A549 (cell line): ENCODE data around the gene PDZD11.

Experiments used
- CHD4 ChIP-seq: fragments of 200-600 bp; sonication (generic); IDR thresholded peaks from 2 replicates; pipeline ENCODE4 v1.6.1; 2016; ENCODE audit warnings: antibody characterized with exemption, mild to moderate bottlenecking, borderline replicate concordance
- EHMT2 ChIP-seq: fragments of 200-600 bp; sonication (generic); IDR thresholded peaks from 2 replicates; pipeline ENCODE4 v1.6.1; 2016; ENCODE audit warnings: antibody characterized with exemption, low read depth, mild to moderate bottlenecking, moderate library complexity
- FOSB ChIP-seq: fragments of 250-450 bp; sonication (Bioruptor Pico); IDR thresholded peaks from 2 replicates; pipeline ENCODE4 v1.5.0; 2020; ENCODE audit warnings: mild to moderate bottlenecking, moderate library complexity
- FOSL2 ChIP-seq, 2 experiments: fragments of 450-650 bp in 1 of 2; fragments of >200 bp in 1 of 2; sonication (Bioruptor Twin) in 1 of 2; formaldehyde crosslinking; IDR thresholded peaks; 2 replicates each; pipeline versions ENCODE4 v1.5.0 to v1.6.1; 2016 to 2020; ENCODE audit warnings: mild to moderate bottlenecking in 1 of 2, moderate library complexity in 1 of 2
- GATA3 ChIP-seq: IDR thresholded peaks from 2 replicates; pipeline ENCODE4 v1.6.1; 2012; ENCODE audit warnings: borderline replicate concordance
- PHF8 ChIP-seq: fragments of 200-600 bp; sonication (generic); IDR thresholded peaks from 2 replicates; pipeline ENCODE4 v1.6.1; 2016; ENCODE audit warnings: low read depth, mild to moderate bottlenecking, antibody characterized with exemption, moderate library complexity, borderline replicate concordance
- POLR2A ChIP-seq: IDR thresholded peaks from 2 replicates; pipeline ENCODE4 v1.6.1; 2012; ENCODE audit warnings: mild to moderate bottlenecking, low read length
- RAD21 ChIP-seq, 2 experiments: fragments of >200 bp in 1 of 2; sonication (Bioruptor Twin) in 1 of 2; formaldehyde crosslinking in 1 of 2; IDR thresholded peaks in 1 of 2; conservative IDR thresholded peaks in 1 of 2; 2 replicates in 1 of 2; 3 replicates in 1 of 2; pipeline ENCODE4 v1.6.1; 2012 to 2018; ENCODE audit warnings: inconsistent platforms in 1 of 2
- TP53 ChIP-seq: fragments of 250-450 bp; sonication (Bioruptor Pico); IDR thresholded peaks from 2 replicates; pipeline ENCODE4 v1.5.0; 2021; ENCODE audit warnings: mild to moderate bottlenecking, moderate library complexity
- TF ChIP-seq, protein P1 (sequence below): fragments of >200 bp; sonication (Bioruptor Twin); formaldehyde crosslinking; IDR thresholded peaks from 3 replicates; pipeline ENCODE4 v1.5.1; 2016
- TF ChIP-seq, protein P2 (sequence below): fragments of 200-600 bp; sonication (generic); IDR thresholded peaks from 2 replicates; pipeline ENCODE4 v1.6.1; 2016; ENCODE audit warnings: antibody characterized with exemption, mild to moderate bottlenecking, moderate library complexity
- TF ChIP-seq, protein P3 (sequence below): fragments of 150-350 bp; IDR thresholded peaks from 2 replicates; pipeline ENCODE4 v1.6.1; 2014; ENCODE audit warnings: low read depth, mild to moderate bottlenecking, low read length

DNA sequence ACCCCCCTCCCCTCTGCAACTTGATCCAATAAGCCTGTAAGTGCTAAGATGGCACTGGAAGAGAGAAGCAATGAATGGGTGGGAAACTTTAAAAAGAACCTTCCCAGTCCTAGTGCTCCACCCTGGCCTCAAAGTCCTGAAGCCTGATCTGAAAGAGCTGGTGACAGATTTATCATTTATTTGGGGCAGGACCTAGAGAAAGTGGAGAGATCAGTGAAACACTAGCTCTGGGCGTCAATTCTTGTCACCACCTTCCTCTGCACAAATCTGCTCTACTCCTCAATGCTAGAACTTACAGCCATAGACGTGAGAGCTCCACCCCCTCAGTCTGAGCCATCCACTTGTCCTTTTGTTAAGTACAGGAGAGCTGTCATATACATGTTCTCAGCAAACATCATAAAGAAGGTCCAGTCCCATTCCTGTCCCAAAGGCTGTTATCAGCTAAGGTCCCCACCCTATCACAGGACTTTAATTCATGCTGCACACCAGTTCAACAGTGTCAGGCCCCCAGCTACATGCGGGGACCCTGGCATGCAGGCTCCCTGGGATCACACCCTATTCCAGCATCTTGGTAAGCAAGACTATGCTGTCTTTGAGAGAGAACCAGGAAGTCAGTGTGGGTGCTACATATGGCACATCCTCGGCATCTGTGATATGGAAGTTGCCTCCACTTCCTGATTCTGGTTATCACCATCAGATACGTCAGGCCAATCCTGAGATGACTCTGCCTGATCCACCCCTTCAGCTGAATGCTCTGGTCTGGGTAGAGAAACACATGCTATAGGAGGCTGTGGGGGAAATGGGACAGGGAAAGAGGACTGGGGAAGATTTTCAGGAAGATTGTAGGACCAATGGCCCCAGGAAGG is 32.1 kb downstream of the PDZD11 start:
- TF ChIP-seq, protein P1, sequence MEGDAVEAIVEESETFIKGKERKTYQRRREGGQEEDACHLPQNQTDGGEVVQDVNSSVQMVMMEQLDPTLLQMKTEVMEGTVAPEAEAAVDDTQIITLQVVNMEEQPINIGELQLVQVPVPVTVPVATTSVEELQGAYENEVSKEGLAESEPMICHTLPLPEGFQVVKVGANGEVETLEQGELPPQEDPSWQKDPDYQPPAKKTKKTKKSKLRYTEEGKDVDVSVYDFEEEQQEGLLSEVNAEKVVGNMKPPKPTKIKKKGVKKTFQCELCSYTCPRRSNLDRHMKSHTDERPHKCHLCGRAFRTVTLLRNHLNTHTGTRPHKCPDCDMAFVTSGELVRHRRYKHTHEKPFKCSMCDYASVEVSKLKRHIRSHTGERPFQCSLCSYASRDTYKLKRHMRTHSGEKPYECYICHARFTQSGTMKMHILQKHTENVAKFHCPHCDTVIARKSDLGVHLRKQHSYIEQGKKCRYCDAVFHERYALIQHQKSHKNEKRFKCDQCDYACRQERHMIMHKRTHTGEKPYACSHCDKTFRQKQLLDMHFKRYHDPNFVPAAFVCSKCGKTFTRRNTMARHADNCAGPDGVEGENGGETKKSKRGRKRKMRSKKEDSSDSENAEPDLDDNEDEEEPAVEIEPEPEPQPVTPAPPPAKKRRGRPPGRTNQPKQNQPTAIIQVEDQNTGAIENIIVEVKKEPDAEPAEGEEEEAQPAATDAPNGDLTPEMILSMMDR, result no peak
- TF ChIP-seq FOSB (CRISPR knock-in tag) (no peak), GATA3 (no peak), POLR2A (no peak), FOSL2 (IDR thresholded peaks at IDR 0.05) (no peak), FOSL2 (CRISPR knock-in tag; IDR thresholded peaks at IDR 0.05) (no peak), RAD21 (conservative IDR thresholded peaks at IDR 0.05 in 1 of 2, IDR thresholded peaks at IDR 0.05 in 1 of 2) (no peak), EHMT2 (no peak), CHD4 (no peak), PHF8 (no peak), TP53 (CRISPR knock-in tag) (no peak)
- TF ChIP-seq, protein P2, sequence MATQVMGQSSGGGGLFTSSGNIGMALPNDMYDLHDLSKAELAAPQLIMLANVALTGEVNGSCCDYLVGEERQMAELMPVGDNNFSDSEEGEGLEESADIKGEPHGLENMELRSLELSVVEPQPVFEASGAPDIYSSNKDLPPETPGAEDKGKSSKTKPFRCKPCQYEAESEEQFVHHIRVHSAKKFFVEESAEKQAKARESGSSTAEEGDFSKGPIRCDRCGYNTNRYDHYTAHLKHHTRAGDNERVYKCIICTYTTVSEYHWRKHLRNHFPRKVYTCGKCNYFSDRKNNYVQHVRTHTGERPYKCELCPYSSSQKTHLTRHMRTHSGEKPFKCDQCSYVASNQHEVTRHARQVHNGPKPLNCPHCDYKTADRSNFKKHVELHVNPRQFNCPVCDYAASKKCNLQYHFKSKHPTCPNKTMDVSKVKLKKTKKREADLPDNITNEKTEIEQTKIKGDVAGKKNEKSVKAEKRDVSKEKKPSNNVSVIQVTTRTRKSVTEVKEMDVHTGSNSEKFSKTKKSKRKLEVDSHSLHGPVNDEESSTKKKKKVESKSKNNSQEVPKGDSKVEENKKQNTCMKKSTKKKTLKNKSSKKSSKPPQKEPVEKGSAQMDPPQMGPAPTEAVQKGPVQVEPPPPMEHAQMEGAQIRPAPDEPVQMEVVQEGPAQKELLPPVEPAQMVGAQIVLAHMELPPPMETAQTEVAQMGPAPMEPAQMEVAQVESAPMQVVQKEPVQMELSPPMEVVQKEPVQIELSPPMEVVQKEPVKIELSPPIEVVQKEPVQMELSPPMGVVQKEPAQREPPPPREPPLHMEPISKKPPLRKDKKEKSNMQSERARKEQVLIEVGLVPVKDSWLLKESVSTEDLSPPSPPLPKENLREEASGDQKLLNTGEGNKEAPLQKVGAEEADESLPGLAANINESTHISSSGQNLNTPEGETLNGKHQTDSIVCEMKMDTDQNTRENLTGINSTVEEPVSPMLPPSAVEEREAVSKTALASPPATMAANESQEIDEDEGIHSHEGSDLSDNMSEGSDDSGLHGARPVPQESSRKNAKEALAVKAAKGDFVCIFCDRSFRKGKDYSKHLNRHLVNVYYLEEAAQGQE, result no peak
- TF ChIP-seq, protein P3, sequence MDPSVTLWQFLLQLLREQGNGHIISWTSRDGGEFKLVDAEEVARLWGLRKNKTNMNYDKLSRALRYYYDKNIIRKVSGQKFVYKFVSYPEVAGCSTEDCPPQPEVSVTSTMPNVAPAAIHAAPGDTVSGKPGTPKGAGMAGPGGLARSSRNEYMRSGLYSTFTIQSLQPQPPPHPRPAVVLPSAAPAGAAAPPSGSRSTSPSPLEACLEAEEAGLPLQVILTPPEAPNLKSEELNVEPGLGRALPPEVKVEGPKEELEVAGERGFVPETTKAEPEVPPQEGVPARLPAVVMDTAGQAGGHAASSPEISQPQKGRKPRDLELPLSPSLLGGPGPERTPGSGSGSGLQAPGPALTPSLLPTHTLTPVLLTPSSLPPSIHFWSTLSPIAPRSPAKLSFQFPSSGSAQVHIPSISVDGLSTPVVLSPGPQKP, result no peak
